Fibroblast of upper back skin (primary cell): ENCODE results near the gene RALGAPA1.

Experiments
- DNase-seq: peaks from one replicate; pipeline ENCODE4 v3.0.0-alpha.2; 2013

RALGAPA1 gene

GRCh38 chr14:35533357-35534207, 275.5 kb downstream of the RALGAPA1 start, which contains the start of gene INSM2:
Gene INSM2 (plus strand): TSS chr14:35534164. CDS start chr14:35534253, 89 bp downstream.
- DNase-seq: peak; percentile 35

GRCh38 chr14:35532783-35533356, 276.2 kb downstream of the RALGAPA1 start:
- DNase-seq: no peak

- DNase-seq: no peak
These were observed 276.9 kb downstream of the RALGAPA1 start for GRCh38 chr14:35531960-35532747.

- DNase-seq: no peak
These were observed 282.1 kb downstream of the RALGAPA1 start for GRCh38 chr14:35526962-35527361.

GRCh38 chr14:35525695-35526094, 283.4 kb downstream of the RALGAPA1 start:
- DNase-seq: no peak

- no peak for DNase-seq
These were observed 289.1 kb downstream of the RALGAPA1 start for GRCh38 chr14:35519986-35520385.

GRCh38 chr14:35515916-35516315, 293.2 kb downstream of the RALGAPA1 start:
- no peak for DNase-seq

- no peak for DNase-seq
These were observed 296.3 kb downstream of the RALGAPA1 start for GRCh38 chr14:35512765-35513164.

- no peak for DNase-seq
These were observed 299.2 kb downstream of the RALGAPA1 start for GRCh38 chr14:35509846-35510245.

GRCh38 chr14:35506927-35507326, 302.2 kb downstream of the RALGAPA1 start:
- peak; percentile 52 for DNase-seq

- no peak for DNase-seq
These were observed 302.6 kb downstream of the RALGAPA1 start for GRCh38 chr14:35506461-35506860.

GRCh38 chr14:35504260-35504659, 304.8 kb downstream of the RALGAPA1 start:
- no peak for DNase-seq

GRCh38 chr14:35503646-35504045, 305.4 kb downstream of the RALGAPA1 start:
- DNase-seq: no peak

GRCh38 chr14:35499180-35499579, 309.9 kb downstream of the RALGAPA1 start:
- no peak for DNase-seq

- no peak for DNase-seq
These were observed 313.8 kb downstream of the RALGAPA1 start for GRCh38 chr14:35495278-35495677.

GRCh38 chr14:35492569-35493014, 316.5 kb downstream of the RALGAPA1 start:
- DNase-seq: no peak
